DND-41 (cell line): Measurements from ENCODE around the gene KIAA1671.

Source experiments
- CTCF ChIP-seq: IDR thresholded peaks from 2 replicates; pipeline ENCODE4 v1.5.1; 2012; ENCODE audit warnings: borderline replicate concordance, low read length, moderate library complexity, mild to moderate bottlenecking; ENCODE audit not compliant: poor library complexity, severe bottlenecking; ENCODE audit errors: extremely low read depth
- EZH2 ChIP-seq: IDR thresholded peaks from 3 replicates; pipeline ENCODE4 v1.6.1; 2012; ENCODE audit warnings: borderline replicate concordance, low read depth, mild to moderate bottlenecking, moderate library complexity, low read length, inconsistent platforms; ENCODE audit not compliant: severe bottlenecking

GRCh38 chr22:25013607-25014006, 61.1 kb downstream of the KIAA1671 start:
- TF ChIP-seq CTCF (no peak), EZH2 (no peak)
